Endothelial cell of umbilical vein (primary cell): ENCODE measurements around the gene QSOX2. TPM values are rescaled to one million over a fixed set of nuclear protein-coding genes. Genes with fewer than 3 reads are reported as not detected.

Experiments used
- BruUV-seq: library from RNA; stranded (reverse); fragments of 400-500 nt; replicated peaks from 2 replicates; lab custom pipeline; 2021; lab: Mats Ljungman, UMichigan
- CTCF ChIA-PET: fragments of 300-600, 350-600 bp; sonication (Branson Sonifier 250); formaldehyde crosslinking; loops from one replicate; lab custom pipeline; 2021; ENCODE audit warnings: antibody characterized with exemption, inconsistent platforms; lab: Charles Lee
- POLR2A ChIA-PET: fragments of 300-600, 350-600 bp; sonication (Branson Sonifier 250); formaldehyde crosslinking; loops from one replicate; lab custom pipeline; 2021; ENCODE audit warnings: antibody characterized with exemption, inconsistent platforms; lab: Charles Lee
- DNase-seq: peaks from one replicate; pipeline ENCODE4 v3.0.0-alpha.2; 2011; ENCODE audit warnings: low read depth, low spot score
- FAIRE-seq: peaks from 2 replicates; lab custom pipeline; 2011; peaks lifted over from hg19 to GRCh38; lab: Jason Lieb, UNC
- H2AFZ ChIP-seq: 2 replicates; pipeline ENCODE4 v1.6.0; 2012; ENCODE audit warnings: low read depth, low read length, control low read depth, inconsistent platforms
- H3K27ac ChIP-seq: 2 replicates; pipeline ENCODE4 v1.5.1; 2011; ENCODE audit warnings: low read depth, mild to moderate bottlenecking, control low read depth, low read length, moderate library complexity; ENCODE audit not compliant: insufficient read depth
- H3K27me3 ChIP-seq, 2 experiments: 2 replicates each; pipeline versions ENCODE4 v1.6.0 to v1.6.1; 2011; ENCODE audit warnings: low read length in 2 of 2, mixed read lengths in 1 of 2; ENCODE audit not compliant: control insufficient read depth in 2 of 2, insufficient read depth in 2 of 2
- H3K36me3 ChIP-seq, 2 experiments: 2 replicates in 1 of 2; 3 replicates in 1 of 2; pipeline ENCODE4 v1.5.1; 2011; ENCODE audit warnings: low read length in 2 of 2, mild to moderate bottlenecking in 1 of 2, moderate library complexity in 1 of 2; ENCODE audit not compliant: control insufficient read depth in 2 of 2, insufficient read depth in 2 of 2; ENCODE audit errors: extremely low read depth in 1 of 2
- H3K4me1 ChIP-seq: 3 replicates; pipeline ENCODE4 v1.5.1; 2011; ENCODE audit warnings: mild to moderate bottlenecking, low read length; ENCODE audit not compliant: control insufficient read depth, insufficient read depth; ENCODE audit errors: extremely low read depth
- H3K4me2 ChIP-seq: 2 replicates; pipeline ENCODE4 v1.6.1; 2011; ENCODE audit warnings: low read length, control low read depth, mixed read lengths; ENCODE audit not compliant: insufficient read depth
- H3K4me3 ChIP-seq, 3 experiments: fragments of 200-600 bp in 1 of 3; sonication (generic), shearing (Covaris generic) in 1 of 3; replicated peaks in 1 of 3; 2 replicates each; pipeline ENCODE4 v1.5.1; 2011 to 2016; ENCODE audit warnings: control low read depth in 3 of 3, low read length in 3 of 3, mild to moderate bottlenecking in 2 of 3, inconsistent platforms in 1 of 3, low read depth in 1 of 3, moderate library complexity in 1 of 3; ENCODE audit not compliant: insufficient read depth in 1 of 3
- H3K79me2 ChIP-seq: 2 replicates; pipeline ENCODE4 v1.6.0; 2012; ENCODE audit warnings: low read length, inconsistent platforms; ENCODE audit not compliant: control insufficient read depth, insufficient read depth
- H3K9ac ChIP-seq: replicated peaks from 2 replicates; pipeline ENCODE3; 2011; ENCODE audit warnings: low read length, control low read depth; ENCODE audit not compliant: insufficient read depth; ENCODE audit errors: extremely low read depth
- H3K9me1 ChIP-seq: replicated peaks from 3 replicates; pipeline ENCODE4 v1.6.0; 2011; ENCODE audit warnings: mild to moderate bottlenecking, low read length; ENCODE audit not compliant: control insufficient read depth, insufficient read depth; ENCODE audit errors: extremely low read depth
- H3K9me3 ChIP-seq: replicated peaks from 2 replicates; pipeline ENCODE4 v1.5.1; 2012; ENCODE audit warnings: low read length, inconsistent platforms; ENCODE audit not compliant: control insufficient read depth, insufficient read depth
- H4K20me1 ChIP-seq: replicated peaks from 2 replicates; pipeline ENCODE3; 2011; ENCODE audit warnings: mild to moderate bottlenecking, low read length; ENCODE audit not compliant: control insufficient read depth, insufficient read depth; ENCODE audit errors: extremely low read depth
- EZH2 ChIP-seq: IDR thresholded peaks from 2 replicates; pipeline ENCODE4 v1.6.1; 2012; ENCODE audit warnings: borderline replicate concordance, low read depth, mild to moderate bottlenecking, moderate library complexity, low read length, inconsistent platforms; ENCODE audit not compliant: severe bottlenecking
- FOS ChIP-seq: IDR thresholded peaks from 2 replicates; pipeline ENCODE4 v1.6.1; 2011; ENCODE audit warnings: mild to moderate bottlenecking, low read length, moderate library complexity, borderline replicate concordance; ENCODE audit not compliant: insufficient read depth
- GATA2 ChIP-seq: IDR thresholded peaks from 2 replicates; pipeline ENCODE4 v1.7.0; 2011; ENCODE audit warnings: low read depth, mild to moderate bottlenecking, moderate library complexity, mixed read lengths, low read length; ENCODE audit not compliant: insufficient read length, insufficient read depth
- JUN ChIP-seq: IDR thresholded peaks from 2 replicates; pipeline ENCODE4 v1.6.1; 2011; ENCODE audit warnings: borderline replicate concordance, low read depth; ENCODE audit not compliant: insufficient read length, insufficient read depth
- MAX ChIP-seq: IDR thresholded peaks from 2 replicates; pipeline ENCODE4 v1.6.1; 2011; ENCODE audit not compliant: insufficient read depth, insufficient read length
- MYC ChIP-seq: IDR thresholded peaks from one replicate; pipeline ENCODE4 v1.6.1; 2011; ENCODE audit warnings: mild to moderate bottlenecking, low read depth, low read length
- POLR2A ChIP-seq: IDR thresholded peaks from 2 replicates; pipeline ENCODE4 v1.6.1; 2012; ENCODE audit warnings: low read depth, mild to moderate bottlenecking, control low read depth, low read length
- POLR2AphosphoS5 ChIP-seq: IDR thresholded peaks from 2 replicates; pipeline ENCODE4 v1.6.1; 2012; ENCODE audit warnings: low read depth, mild to moderate bottlenecking, control low read depth, low read length, moderate library complexity; ENCODE audit not compliant: insufficient read depth
- dilution Hi-C: fragments of 300-500 bp; cut with MboI; formaldehyde crosslinking; loops from one replicate; pipeline ENCODE4 v1.15.0; 2019; ENCODE audit warnings: low sequenced_read_pairs; ENCODE audit not compliant: extremely low pct_ligation_motif_present
- intact Hi-C: fragments of 100-400 bp; cut with micrococcal nuclease; formaldehyde crosslinking; loops from one replicate; pipeline ENCODE4 v1.10.0; 2022
- polyA plus RNA-seq, 4 experiments: library from polyadenylated mRNA; depleted of rRNA in 3 of 4; stranded (reverse) in 3 of 4; unstranded in 1 of 4; fragments of >200 nt; gene quantifications; 2 replicates each; pipeline versions ENCODE4 v1.2.1 to v1.2.3, GENCODE V29; 2011 to 2012; ENCODE audit warnings: missing spikeins in 1 of 4
- total RNA-seq: library from RNA; stranded (reverse); gene quantifications from 2 replicates; pipeline ENCODE4 v1.2.3, GENCODE V29; 2021
- TF ChIP-seq, protein P1 (sequence below), 2 donors: IDR thresholded peaks; 1 replicate in 1 of 2; 2 replicates in 1 of 2; pipeline ENCODE4 v1.5.1; 2011; ENCODE audit warnings: low read length in 2 of 2, mild to moderate bottlenecking in 2 of 2, moderate library complexity in 2 of 2, control low read depth in 1 of 2, inconsistent platforms in 1 of 2, low read depth in 1 of 2; ENCODE audit not compliant: insufficient read depth in 1 of 2; ENCODE audit errors: extremely low read depth in 1 of 2

The QSOX2 gene
- total and polyA plus RNA-seq, 2 donors (not counting 3 experiments of a cell fraction or from before 2014, with no cell fraction given), result 16.4 to 23.4 TPM

- CTCF ChIA-PET, result no interaction called here
Measured at GRCh38 chr9:136191960-136192286, 53.7 kb downstream of the QSOX2 start.

More at GRCh38 chr9:136191960-136192286, 53.7 kb downstream of the QSOX2 start:
- Histone ChIP-seq H3K9me3 (no peaks in the 10 kb centered on the region), H3K4me3 (no peak overlapping the region), H4K20me1 (no peaks in the 10 kb centered on the region), H3K4me2 (no peak overlapping the region), H3K9me1 (no peaks in the 10 kb centered on the region), H3K4me1 (no peaks in the 10 kb centered on the region), H2AFZ (no peak overlapping the region), H3K36me3 (no peaks in the 10 kb centered on the region), H3K9ac (no peak overlapping the region), H3K27ac (no peak overlapping the region), H3K79me2 (no peaks in the 10 kb centered on the region), H3K27me3 (peaks cover 49 to 66% of the 10 kb centered on the region in 2 experiments)
- no peak for DNase-seq
- BruUV-seq, result no TSS peak
- no peak for FAIRE-seq
- TF ChIP-seq EZH2 (no peak), POLR2A (no peak), GATA2 (no peak), POLR2AphosphoS5 (no peak), FOS (no peak), MYC (no peak), JUN (no peak), MAX (no peak)
- TF ChIP-seq, protein P1, sequence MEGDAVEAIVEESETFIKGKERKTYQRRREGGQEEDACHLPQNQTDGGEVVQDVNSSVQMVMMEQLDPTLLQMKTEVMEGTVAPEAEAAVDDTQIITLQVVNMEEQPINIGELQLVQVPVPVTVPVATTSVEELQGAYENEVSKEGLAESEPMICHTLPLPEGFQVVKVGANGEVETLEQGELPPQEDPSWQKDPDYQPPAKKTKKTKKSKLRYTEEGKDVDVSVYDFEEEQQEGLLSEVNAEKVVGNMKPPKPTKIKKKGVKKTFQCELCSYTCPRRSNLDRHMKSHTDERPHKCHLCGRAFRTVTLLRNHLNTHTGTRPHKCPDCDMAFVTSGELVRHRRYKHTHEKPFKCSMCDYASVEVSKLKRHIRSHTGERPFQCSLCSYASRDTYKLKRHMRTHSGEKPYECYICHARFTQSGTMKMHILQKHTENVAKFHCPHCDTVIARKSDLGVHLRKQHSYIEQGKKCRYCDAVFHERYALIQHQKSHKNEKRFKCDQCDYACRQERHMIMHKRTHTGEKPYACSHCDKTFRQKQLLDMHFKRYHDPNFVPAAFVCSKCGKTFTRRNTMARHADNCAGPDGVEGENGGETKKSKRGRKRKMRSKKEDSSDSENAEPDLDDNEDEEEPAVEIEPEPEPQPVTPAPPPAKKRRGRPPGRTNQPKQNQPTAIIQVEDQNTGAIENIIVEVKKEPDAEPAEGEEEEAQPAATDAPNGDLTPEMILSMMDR (IDR thresholded peaks at IDR 0.05; ENCODE audit: extremely low read depth in 1 of 2, insufficient read depth in 1 of 2, low read depth in 1 of 2, low read length in 2 of 2), result no peak
- dilution Hi-C loops (no loop called here), intact Hi-C loops (no loop called here)
- POLR2A ChIA-PET, result no interaction called here
